Lower lobe of right lung (tissue), 2 donors: ENCODE data around the gene VAV2. TPM values are rescaled to one million over a fixed set of nuclear protein-coding genes. Genes with fewer than 3 reads are reported as not detected.
A peak's percentile ranks its signal among the peaks of the same experiment; 100 is the strongest.

ENCODE experiments used
- ATAC-seq, 2 donors: fragments of 200-7000 bp; cut with Tn5 transposase; one replicate each; pipeline ENCODE4 v1.9.1; 2020 to 2022; ENCODE audit warnings: mild to moderate bottlenecking in 2 of 2, moderate library complexity in 2 of 2
- DNase-seq: peaks from one replicate; pipeline ENCODE4 v3.0.0-alpha.2; 2020
- H3K27ac ChIP-seq: fragments of 200-600 bp; one replicate; pipeline ENCODE4 v1.8.0; 2022
- H3K27me3 ChIP-seq: fragments of 200-600 bp; one replicate; pipeline ENCODE4 v1.8.0; 2022; ENCODE audit warnings: low read depth
- H3K36me3 ChIP-seq: fragments of 200-600 bp; one replicate; pipeline ENCODE4 v1.8.0; 2022; ENCODE audit warnings: mild to moderate bottlenecking
- H3K4me1 ChIP-seq: fragments of 200-600 bp; one replicate; pipeline ENCODE4 v1.8.0; 2022
- H3K4me3 ChIP-seq: fragments of 200-600 bp; one replicate; pipeline ENCODE4 v1.8.0; 2022; ENCODE audit warnings: mild to moderate bottlenecking
- H3K9me3 ChIP-seq: fragments of 200-600 bp; one replicate; pipeline ENCODE4 v1.8.0; 2022
- CTCF ChIP-seq: fragments of 200-600 bp; IDR thresholded peaks from one replicate; pipeline ENCODE4 v1.8.0; 2022; ENCODE audit warnings: antibody characterized with exemption, mild to moderate bottlenecking
- intact Hi-C: fragments of 100-400 bp; cut with DNase I; formaldehyde crosslinking; loops from one replicate; pipeline ENCODE4 v1.11.0; 2022
- total RNA-seq: library from RNA; stranded (reverse); fragmentation: NEBNext Ultra II Directional; extraction: Animal tissue kit (Norgen Biotek cat#: 25700); gene quantifications from one replicate; pipeline ENCODE4 v1.2.1, GENCODE V29; 2021
- donor health status: DM: no; HTN: yes; CAD: no; lungs with severe emphysema.

Gene VAV2
- total RNA-seq, 1 donor from 2014 or later: 26.9 TPM

DNA sequence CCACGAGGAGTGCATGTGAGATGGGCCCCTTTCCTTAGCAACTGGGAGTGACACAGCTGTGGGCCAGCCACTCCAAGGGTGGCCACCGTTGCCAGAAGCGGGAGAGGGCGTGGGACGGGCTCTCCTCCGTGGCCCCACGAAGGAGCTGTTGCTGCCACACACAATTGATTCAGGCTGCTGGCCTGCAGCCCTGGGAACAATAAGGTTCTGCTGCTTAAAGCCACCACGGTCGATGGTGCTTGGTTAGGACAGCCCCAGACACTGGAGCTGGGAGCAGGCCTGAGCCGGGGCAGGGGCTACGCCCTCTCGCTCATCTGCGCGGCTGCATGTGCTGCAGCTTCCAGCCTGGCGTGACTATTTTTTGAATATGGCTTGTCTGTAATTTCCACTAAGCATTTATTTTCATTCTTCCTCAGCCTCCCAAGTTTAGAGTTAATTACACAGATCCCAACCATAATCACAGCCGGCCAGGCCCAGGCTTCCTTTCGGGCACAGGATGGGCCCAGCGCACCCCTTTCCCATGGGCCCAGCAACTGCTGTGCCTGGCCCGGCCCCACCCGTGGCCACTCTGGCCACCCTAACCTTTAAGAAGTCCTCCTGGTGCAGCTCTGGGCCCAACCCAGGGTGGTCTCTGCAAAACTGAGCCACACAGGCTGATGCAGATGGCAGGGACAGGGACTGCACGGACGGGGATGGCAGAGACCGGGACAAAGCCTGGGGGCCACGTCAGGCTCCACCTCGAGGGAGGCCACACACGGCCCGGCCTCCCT is 49.7 kb downstream of the VAV2 start:
- Histone ChIP-seq H3K4me1 (peaks cover 17% of the 10 kb centered on the region), H3K36me3 (peaks cover 11% of the 10 kb centered on the region), H3K27me3 (no peaks in the 10 kb centered on the region), H3K27ac (no peak overlapping the region), H3K4me3 (no peak overlapping the region), H3K9me3 (no peaks in the 10 kb centered on the region)
- intact Hi-C loops: no loop called here
- ATAC-seq: no peak
- DNase-seq: peak; percentile 26
- TF ChIP-seq CTCF: no peak

GRCh38 chr9:133939845-133940244 is 52.3 kb downstream of the VAV2 start:
- H3K4me1 ChIP-seq: peaks cover 13% of the 10 kb centered on the region
- TF ChIP-seq CTCF: no peak
- intact Hi-C loops: no loop called here
- ATAC-seq (no peak), DNase-seq (peak; percentile 30)
- no peak overlapping the region for H3K27ac ChIP-seq
- H3K27me3 ChIP-seq: no peaks in the 10 kb centered on the region
- no peak overlapping the region for H3K4me3 ChIP-seq
- H3K36me3 ChIP-seq: peaks cover 11% of the 10 kb centered on the region
- H3K9me3 ChIP-seq: no peaks in the 10 kb centered on the region

DNA sequence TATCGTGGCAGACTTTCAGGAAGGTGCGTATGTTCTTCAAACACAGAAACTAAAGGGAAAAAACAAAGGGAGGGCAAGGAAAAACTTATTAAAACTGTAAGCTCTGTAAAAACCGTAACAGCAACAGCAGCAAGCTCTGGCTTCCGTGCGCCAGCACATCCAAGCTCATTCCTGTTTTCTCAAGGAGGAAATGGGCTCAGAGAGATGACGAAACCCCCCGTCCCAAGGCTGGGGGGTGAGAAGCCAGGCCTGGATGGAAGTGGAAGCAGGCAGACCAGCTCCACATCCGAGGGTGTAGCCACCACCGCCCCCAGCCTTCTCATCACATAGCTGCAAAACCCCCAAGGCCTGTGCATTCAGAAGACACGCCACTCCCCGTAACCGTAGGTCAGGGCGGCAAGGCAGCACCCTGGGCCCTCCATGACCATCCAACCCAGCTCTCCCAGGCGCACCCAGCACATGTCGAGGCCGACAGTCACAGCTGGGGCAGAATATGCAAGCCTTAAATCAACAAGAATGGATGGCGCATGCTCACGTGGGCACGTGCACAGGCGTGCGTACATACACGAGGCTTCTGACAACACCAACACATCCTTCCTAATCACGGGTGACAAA is 52.8 kb downstream of the VAV2 start:
- ATAC-seq (no peak), DNase-seq (peak; percentile 41)
- no peak overlapping the region for H3K4me3 ChIP-seq
- intact Hi-C loops: no loop called here
- no peaks in the 10 kb centered on the region for H3K27me3 ChIP-seq
- H3K27ac ChIP-seq: no peak overlapping the region
- TF ChIP-seq CTCF: no peak
- H3K36me3 ChIP-seq: peaks cover 11% of the 10 kb centered on the region
- no peaks in the 10 kb centered on the region for H3K9me3 ChIP-seq
- H3K4me1 ChIP-seq: peaks cover 13% of the 10 kb centered on the region

- H3K9me3 ChIP-seq: no peaks in the 10 kb centered on the region
- ATAC-seq (no peak), DNase-seq (peak; percentile 20)
- H3K27me3 ChIP-seq: no peaks in the 10 kb centered on the region
- H3K27ac ChIP-seq: no peak overlapping the region
- H3K36me3 ChIP-seq: peaks cover 11% of the 10 kb centered on the region
- intact Hi-C loops: no loop called here
- H3K4me1 ChIP-seq: peaks cover 13% of the 10 kb centered on the region
- no peak overlapping the region for H3K4me3 ChIP-seq
- no peak for TF ChIP-seq CTCF
Measured at GRCh38 chr9:133938753-133939152, 53.4 kb downstream of the VAV2 start.

GRCh38 chr9:133938086-133938485 is 54.0 kb downstream of the VAV2 start:
- Histone ChIP-seq H3K27me3 (no peaks in the 10 kb centered on the region), H3K4me1 (peaks cover 13% of the 10 kb centered on the region), H3K9me3 (no peaks in the 10 kb centered on the region), H3K27ac (no peak overlapping the region), H3K4me3 (no peak overlapping the region), H3K36me3 (peaks cover 11% of the 10 kb centered on the region)
- DNase-seq (no peak), ATAC-seq (no peak)
- no peak for TF ChIP-seq CTCF
- intact Hi-C loops: no loop called here
